Gastrocnemius medialis (tissue), 4 donors: ENCODE data around the gene KLB.

ENCODE experiments used
- POLR2A ChIP-seq, 2 donors: fragments of 450-650 bp; IDR thresholded peaks; one replicate each; pipeline ENCODE4 v1.6.1; 2017; ENCODE audit warnings: antibody characterized with exemption in 2 of 2, mild to moderate bottlenecking in 2 of 2, moderate library complexity in 2 of 2
- TF ChIP-seq, protein P1 (sequence below), 5 experiments: fragments of 450-650 bp in 3 of 5; fragments of 200-600 bp in 2 of 5; sonication (generic) in 2 of 5; IDR thresholded peaks in 4 of 5; conservative IDR thresholded peaks in 1 of 5; 1 replicate in 4 of 5; 2 replicates in 1 of 5; pipeline ENCODE4 v1.5.1; 2016 to 2019; ENCODE audit warnings: antibody characterized with exemption in 5 of 5, mild to moderate bottlenecking in 3 of 5, moderate library complexity in 3 of 5

DNA sequence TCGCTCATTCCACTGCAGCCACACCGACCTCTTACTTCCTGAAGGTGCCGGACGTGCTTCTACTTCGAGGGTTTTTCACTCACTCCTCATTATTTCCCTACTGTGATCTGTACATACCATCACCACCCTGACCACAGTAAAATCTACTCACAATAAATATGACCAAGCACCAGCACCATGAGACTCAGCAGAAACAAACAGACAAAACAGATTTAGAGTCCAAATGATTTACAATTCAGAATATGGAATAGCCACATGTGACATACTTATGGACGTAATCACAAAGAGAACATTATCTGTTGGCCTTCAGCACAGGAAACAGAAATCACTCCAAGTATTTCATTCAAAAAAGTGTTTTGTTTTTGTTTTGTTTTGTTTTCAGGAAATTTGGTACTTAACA lies 16.1 kb upstream of the KLB start:
- no peak for TF ChIP-seq POLR2A (IDR thresholded peaks at IDR 0.05)
- TF ChIP-seq, protein P1, sequence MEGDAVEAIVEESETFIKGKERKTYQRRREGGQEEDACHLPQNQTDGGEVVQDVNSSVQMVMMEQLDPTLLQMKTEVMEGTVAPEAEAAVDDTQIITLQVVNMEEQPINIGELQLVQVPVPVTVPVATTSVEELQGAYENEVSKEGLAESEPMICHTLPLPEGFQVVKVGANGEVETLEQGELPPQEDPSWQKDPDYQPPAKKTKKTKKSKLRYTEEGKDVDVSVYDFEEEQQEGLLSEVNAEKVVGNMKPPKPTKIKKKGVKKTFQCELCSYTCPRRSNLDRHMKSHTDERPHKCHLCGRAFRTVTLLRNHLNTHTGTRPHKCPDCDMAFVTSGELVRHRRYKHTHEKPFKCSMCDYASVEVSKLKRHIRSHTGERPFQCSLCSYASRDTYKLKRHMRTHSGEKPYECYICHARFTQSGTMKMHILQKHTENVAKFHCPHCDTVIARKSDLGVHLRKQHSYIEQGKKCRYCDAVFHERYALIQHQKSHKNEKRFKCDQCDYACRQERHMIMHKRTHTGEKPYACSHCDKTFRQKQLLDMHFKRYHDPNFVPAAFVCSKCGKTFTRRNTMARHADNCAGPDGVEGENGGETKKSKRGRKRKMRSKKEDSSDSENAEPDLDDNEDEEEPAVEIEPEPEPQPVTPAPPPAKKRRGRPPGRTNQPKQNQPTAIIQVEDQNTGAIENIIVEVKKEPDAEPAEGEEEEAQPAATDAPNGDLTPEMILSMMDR (IDR thresholded peaks at IDR 0.05 in 4 of 5, conservative IDR thresholded peaks at IDR 0.05 in 1 of 5), result no peak
